ENCODE results near the gene CDK16. TPM values are rescaled to one million over a fixed set of nuclear protein-coding genes. Genes with fewer than 3 reads are reported as not detected.

The CDK16 gene
- total RNA-seq, 4 donors from 2014 or later, result 118 to 188 (median 154) TPM

GRCh38 chrX:47215291-47215900 is 3.1 kb upstream of the CDK16 start:
- Histone ChIP-seq H3K27me3 (no peaks in the 10 kb centered on the region), H3K4me1 (peaks cover 0 to 11% (median 4%) of the 10 kb centered on the region in 4 donors), H3K27ac (no peak overlapping the region), H3K36me3 (peaks cover 0 to 52% (median 0%) of the 10 kb centered on the region in 3 donors), H3K9me3 (no peaks in the 10 kb centered on the region), H3K4me3 (no peak overlapping the region)
- no peak for DNase-seq
- TF ChIP-seq CTCF (IDR thresholded peaks at IDR 0.05) (no peak), POLR2A (IDR thresholded peaks at IDR 0.05) (no peak)

- Histone ChIP-seq H3K4me3 (no peak overlapping the region), H3K36me3 (peaks cover 0 to 43% (median 0%) of the 10 kb centered on the region in 3 donors), H3K4me1 (peaks cover 0 to 11% (median 4%) of the 10 kb centered on the region in 4 donors), H3K27me3 (no peaks in the 10 kb centered on the region), H3K9me3 (no peaks in the 10 kb centered on the region), H3K27ac (peak overlapping the region; percentile 75 to 97 (median 92))
- no peak for DNase-seq
- TF ChIP-seq POLR2A (IDR thresholded peaks at IDR 0.05), result no peak
- no peak for TF ChIP-seq CTCF (IDR thresholded peaks at IDR 0.05)
Measured at GRCh38 chrX:47216393-47216925, 2.0 kb upstream of the CDK16 start.

GRCh38 chrX:47217121-47217851 is 1.2 kb upstream of the CDK16 start:
- H3K9me3 ChIP-seq, result no peaks in the 10 kb centered on the region
- no peaks in the 10 kb centered on the region for H3K27me3 ChIP-seq
- H3K4me3 ChIP-seq, result peak overlapping the region in 3 of 4 donors; percentile 31 to 100 (median 88)
- DNase-seq, result no peak
- peaks cover 0 to 11% (median 4%) of the 10 kb centered on the region in 4 donors for H3K4me1 ChIP-seq
- peaks cover 0 to 35% (median 0%) of the 10 kb centered on the region in 3 donors for H3K36me3 ChIP-seq
- TF ChIP-seq CTCF (IDR thresholded peaks at IDR 0.05), result no peak
- peak in 1 of 2 donors; percentile 19 for TF ChIP-seq POLR2A (IDR thresholded peaks at IDR 0.05)
- peak overlapping the region; percentile 75 to 97 (median 92) for H3K27ac ChIP-seq

- H3K27me3 ChIP-seq, result no peaks in the 10 kb centered on the region
- H3K36me3 ChIP-seq, result peaks cover 0 to 29% (median 0%) of the 10 kb centered on the region in 3 donors
- H3K4me1 ChIP-seq, result peaks cover 0 to 11% (median 4%) of the 10 kb centered on the region in 4 donors
- H3K27ac ChIP-seq, result peak overlapping the region; percentile 96 to 99 (median 98)
- TF ChIP-seq CTCF (IDR thresholded peaks at IDR 0.05) (no peak), POLR2A (IDR thresholded peaks at IDR 0.05) (peak in 1 of 2 donors; percentile 31)
- H3K9me3 ChIP-seq, result no peaks in the 10 kb centered on the region
- peak; percentile 91 to 100 (median 98) for DNase-seq
- H3K4me3 ChIP-seq, result peak overlapping the region; percentile 88 to 100 (median 92)
Measured at GRCh38 chrX:47217852-47218279, 615 bp upstream of the CDK16 start.

GRCh38 chrX:47218920-47219815 is 687 bp downstream of the CDK16 start:
- Histone ChIP-seq H3K9me3 (no peaks in the 10 kb centered on the region), H3K4me3 (peak overlapping the region; percentile 88 to 100 (median 92)), H3K36me3 (peaks cover 0 to 26% (median 0%) of the 10 kb centered on the region in 3 donors), H3K27ac (peak overlapping the region; percentile 96 to 99 (median 98)), H3K4me1 (peaks cover 0 to 11% (median 4%) of the 10 kb centered on the region in 4 donors), H3K27me3 (no peaks in the 10 kb centered on the region)
- peak; percentile 51 to 73 (median 62) for DNase-seq
- TF ChIP-seq CTCF (IDR thresholded peaks at IDR 0.05) (no peak), POLR2A (IDR thresholded peaks at IDR 0.05) (no peak)
